Vagina (tissue), 2 donors: ENCODE data around the gene HEPN1.

Experiments
- POLR2A ChIP-seq, 2 donors: fragments of 450-650 bp; IDR thresholded peaks; one replicate each; pipeline ENCODE4 v1.6.1; 2017; ENCODE audit warnings: antibody characterized with exemption in 2 of 2, mild to moderate bottlenecking in 2 of 2, moderate library complexity in 2 of 2
- POLR2AphosphoS5 ChIP-seq, 2 donors: sonication (generic); formaldehyde crosslinking; IDR thresholded peaks; one replicate each; pipeline ENCODE4 v1.9.0; 2017; ENCODE audit warnings: antibody characterized with exemption in 2 of 2, mild to moderate bottlenecking in 2 of 2, low read depth in 1 of 2; ENCODE audit not compliant: insufficient read depth in 1 of 2
- TF ChIP-seq, protein P1 (sequence below), 3 experiments: fragments of 450-650 bp in 2 of 3; fragments of 200-600 bp in 1 of 3; sonication (generic) in 1 of 3; IDR thresholded peaks; one replicate each; pipeline ENCODE4 v1.5.1; 2017 to 2019; ENCODE audit warnings: antibody characterized with exemption in 3 of 3, mild to moderate bottlenecking in 2 of 3, moderate library complexity in 2 of 3

DNA sequence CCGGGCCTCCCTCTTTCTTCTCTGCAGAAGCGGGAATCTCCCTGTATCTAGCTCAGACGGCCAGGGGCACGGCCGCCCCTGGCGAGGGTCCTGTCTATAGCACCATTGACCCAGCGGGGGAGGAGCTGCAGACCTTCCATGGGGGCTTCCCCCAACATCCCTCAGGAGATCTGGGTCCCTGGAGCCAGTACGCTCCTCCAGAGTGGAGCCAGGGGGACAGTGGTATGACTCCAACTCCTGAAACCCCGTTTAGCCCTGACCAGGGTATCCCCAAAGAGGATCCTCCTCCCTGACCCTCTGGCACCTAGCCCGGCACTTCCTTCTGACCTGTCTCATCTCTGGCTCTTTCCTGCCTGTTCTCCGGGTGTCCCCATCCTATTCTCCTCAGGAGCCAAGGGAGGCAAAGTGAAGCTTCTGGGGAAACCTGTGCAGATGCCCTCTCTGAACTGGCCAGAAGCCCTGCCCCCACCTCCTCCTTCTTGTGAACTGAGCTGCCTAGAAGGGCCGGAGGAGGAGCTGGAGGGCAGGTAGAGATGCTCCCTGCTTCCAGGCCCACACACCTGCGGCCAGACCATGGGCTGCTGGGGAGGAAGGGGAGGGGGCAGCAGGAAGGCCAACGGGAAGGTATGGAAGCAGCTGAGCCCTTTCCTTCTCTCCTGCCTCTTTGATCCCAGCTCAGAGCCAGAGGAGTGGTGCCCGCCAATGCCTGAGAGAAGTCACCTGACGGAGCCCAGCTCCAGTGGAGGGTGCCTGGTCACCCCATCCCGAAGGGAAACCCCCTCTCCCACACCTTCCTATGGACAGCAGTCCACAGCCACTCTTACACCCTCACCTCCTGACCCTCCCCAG, 40.9 kb upstream of the HEPN1 start:
- TF ChIP-seq, protein P1, sequence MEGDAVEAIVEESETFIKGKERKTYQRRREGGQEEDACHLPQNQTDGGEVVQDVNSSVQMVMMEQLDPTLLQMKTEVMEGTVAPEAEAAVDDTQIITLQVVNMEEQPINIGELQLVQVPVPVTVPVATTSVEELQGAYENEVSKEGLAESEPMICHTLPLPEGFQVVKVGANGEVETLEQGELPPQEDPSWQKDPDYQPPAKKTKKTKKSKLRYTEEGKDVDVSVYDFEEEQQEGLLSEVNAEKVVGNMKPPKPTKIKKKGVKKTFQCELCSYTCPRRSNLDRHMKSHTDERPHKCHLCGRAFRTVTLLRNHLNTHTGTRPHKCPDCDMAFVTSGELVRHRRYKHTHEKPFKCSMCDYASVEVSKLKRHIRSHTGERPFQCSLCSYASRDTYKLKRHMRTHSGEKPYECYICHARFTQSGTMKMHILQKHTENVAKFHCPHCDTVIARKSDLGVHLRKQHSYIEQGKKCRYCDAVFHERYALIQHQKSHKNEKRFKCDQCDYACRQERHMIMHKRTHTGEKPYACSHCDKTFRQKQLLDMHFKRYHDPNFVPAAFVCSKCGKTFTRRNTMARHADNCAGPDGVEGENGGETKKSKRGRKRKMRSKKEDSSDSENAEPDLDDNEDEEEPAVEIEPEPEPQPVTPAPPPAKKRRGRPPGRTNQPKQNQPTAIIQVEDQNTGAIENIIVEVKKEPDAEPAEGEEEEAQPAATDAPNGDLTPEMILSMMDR (IDR thresholded peaks at IDR 0.05) = no peak
- TF ChIP-seq POLR2A (IDR thresholded peaks at IDR 0.05) (no peak), POLR2AphosphoS5 (IDR thresholded peaks at IDR 0.05; ENCODE audit: insufficient read depth in 1 of 2, low read depth in 1 of 2) (no peak)
